Thymus (tissue), 11 donors: ENCODE data around the gene NDRG2. TPM values are rescaled to one million over a fixed set of nuclear protein-coding genes. Genes with fewer than 3 reads are reported as not detected.
A peak's percentile ranks its signal among the peaks of the same experiment; 100 is the strongest.

Source experiments
- DNase-seq, 9 donors: peaks; one replicate each; pipeline ENCODE4 v3.0.0-alpha.2; 2013; ENCODE audit warnings: low spot score in 9 of 9, low read depth in 6 of 9, missing footprints in 1 of 9
- H3K27ac ChIP-seq, 2 donors: one replicate each; pipeline ENCODE4 v1.5.1; 2013; ENCODE audit warnings: control low read depth in 1 of 2, low read depth in 1 of 2, low read length in 1 of 2, mild to moderate bottlenecking in 1 of 2, moderate library complexity in 1 of 2
- H3K27me3 ChIP-seq, 2 donors: one replicate each; pipeline ENCODE4 v1.5.1; 2013; ENCODE audit warnings: low read length in 1 of 2; ENCODE audit not compliant: control insufficient read depth in 2 of 2, insufficient read depth in 1 of 2
- H3K36me3 ChIP-seq, 2 donors: one replicate each; pipeline ENCODE4 v1.5.1; 2013; ENCODE audit warnings: low read length in 1 of 2, mild to moderate bottlenecking in 1 of 2, moderate library complexity in 1 of 2; ENCODE audit not compliant: control insufficient read depth in 2 of 2, insufficient read depth in 2 of 2
- H3K4me1 ChIP-seq, 2 donors: one replicate each; pipeline ENCODE4 v1.5.1; 2013; ENCODE audit warnings: low read length in 2 of 2; ENCODE audit not compliant: control insufficient read depth in 2 of 2, insufficient read depth in 2 of 2
- H3K4me3 ChIP-seq, 2 donors: one replicate each; pipeline ENCODE4 v1.5.1; 2013; ENCODE audit warnings: low read length in 2 of 2, control low read depth in 1 of 2, mild to moderate bottlenecking in 1 of 2
- H3K9me3 ChIP-seq, 2 donors: one replicate each; pipeline ENCODE4 v1.5.1; 2013; ENCODE audit warnings: low read length in 1 of 2, mild to moderate bottlenecking in 1 of 2; ENCODE audit not compliant: control insufficient read depth in 2 of 2, insufficient read depth in 1 of 2
- WGBS: extraction: QIAGEN DNeasy Blood & Tissue Kit; methylation state at CpG from one replicate; pipeline ENCODE4 v1.1.7; 2013; 5-methylcytosine and 5-hydroxymethylcytosine counted together
- polyA plus RNA-seq: library from polyadenylated mRNA; stranded (reverse); fragments of 200-250 nt; gene quantifications from one replicate; pipeline ENCODE4 v1.2.3, GENCODE V29; 2013
- total RNA-seq: library from RNA; stranded (reverse); fragments of 120-200 nt; gene quantifications from one replicate; pipeline ENCODE4 v1.2.4, GENCODE V29; 2013
- donor health status: healthy.

NDRG2 gene
- total and polyA plus RNA-seq, 2 donors: 19.8 to 77.8 TPM

DNA sequence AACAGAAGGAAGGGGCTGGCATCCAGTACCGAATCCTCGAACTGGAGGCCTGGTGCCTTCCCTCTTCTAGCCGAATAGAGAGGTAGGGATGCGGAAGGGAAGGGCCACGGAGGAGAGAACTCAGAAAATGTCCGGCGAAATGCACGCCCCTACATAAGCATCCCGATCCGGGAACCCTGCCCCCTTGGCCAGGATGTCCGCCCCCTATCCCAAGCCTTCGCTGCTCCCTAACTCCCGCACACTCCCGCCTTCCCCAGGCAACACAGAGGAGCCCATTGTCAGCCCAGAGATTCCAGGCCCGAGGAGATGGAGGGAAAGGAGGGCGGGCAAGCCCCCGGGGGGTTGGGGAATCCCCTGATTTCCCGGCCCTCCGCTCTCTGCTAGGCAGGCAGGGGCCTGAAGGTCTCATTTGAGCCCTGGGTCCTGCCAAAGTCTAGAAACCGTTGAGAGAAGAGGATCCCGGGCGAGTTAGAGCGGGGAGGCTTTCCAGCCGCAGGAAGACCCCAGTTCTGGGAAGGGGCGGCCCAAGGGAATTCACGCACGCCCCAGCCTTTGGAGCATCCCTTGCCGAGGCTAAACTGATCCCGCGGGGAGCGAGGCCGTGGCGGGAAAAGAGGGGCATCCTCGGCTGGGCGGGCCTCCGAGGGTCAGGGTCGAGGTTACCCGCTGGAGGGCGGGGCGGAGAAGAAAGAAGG is 44.7 kb upstream of the NDRG2 start:
- DNase-seq: peak in 1 of 9 donors; percentile 18

DNA sequence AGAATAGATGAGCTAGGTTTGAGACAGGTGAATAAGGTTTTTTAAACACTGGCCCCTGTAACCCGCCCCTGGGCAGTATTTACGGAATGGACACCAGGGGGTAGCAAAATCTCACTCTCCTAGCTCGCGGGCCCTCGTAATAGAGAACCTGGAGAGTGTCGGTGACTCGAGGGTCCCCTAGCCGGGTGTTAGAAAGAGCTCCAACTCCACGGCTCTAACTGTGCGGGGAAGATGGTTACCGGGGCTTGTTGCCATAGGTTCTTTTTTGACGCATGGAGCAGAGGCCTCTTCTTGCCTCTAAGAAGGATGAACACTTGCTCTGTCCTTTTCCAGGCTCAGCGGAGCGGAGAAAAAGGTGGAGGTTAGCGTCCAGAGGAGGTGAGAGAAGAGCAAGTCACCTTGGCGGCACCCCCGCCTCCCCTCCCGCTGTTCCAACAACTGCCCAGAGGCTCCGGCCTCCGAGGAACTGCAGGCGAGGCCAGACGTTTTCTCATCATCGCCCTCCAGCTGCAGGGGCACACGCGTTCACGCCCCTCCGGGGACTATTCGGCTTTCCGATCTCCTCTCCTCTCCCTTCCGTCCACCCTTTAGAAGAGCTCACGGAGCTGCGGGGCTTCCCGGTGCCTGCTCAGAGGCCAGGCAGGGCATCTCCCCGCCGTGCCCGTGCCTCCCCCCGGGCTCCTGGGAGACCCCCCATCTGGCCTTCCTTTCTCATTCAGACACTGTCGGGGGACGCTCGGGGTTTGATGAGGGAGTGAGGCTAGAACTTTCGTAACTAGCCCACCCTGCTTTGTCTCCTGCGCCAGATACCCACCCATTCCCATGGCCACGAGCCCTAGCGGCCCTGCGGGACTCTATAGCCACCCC is 43.9 kb upstream of the NDRG2 start:
- H3K27ac ChIP-seq: no peak overlapping the region
- WGBS: 4% methylated on average over 45 of the region's 45 CpGs
- H3K4me1 ChIP-seq: peaks cover 15 to 34% of the 10 kb centered on the region in 2 donors
- H3K4me3 ChIP-seq: peak overlapping the region in 1 of 2 donors; percentile 1
- peak in 3 of 9 donors; percentile 13 to 61 (median 40) for DNase-seq
- H3K36me3 ChIP-seq: no peaks in the 10 kb centered on the region
- H3K9me3 ChIP-seq: peaks cover 1 to 6% of the 10 kb centered on the region in 2 donors
- H3K27me3 ChIP-seq: peaks cover 57 to 78% of the 10 kb centered on the region in 2 donors

More for the DNA sequence above, 44.7 kb upstream of the NDRG2 start:
- peak overlapping the region in 1 of 2 donors; percentile 70 for H3K27ac ChIP-seq
- 7% methylated on average over 40 of the region's 40 CpGs for WGBS
- H3K4me3 ChIP-seq: peak overlapping the region; percentile 29 to 48
- peaks cover 60 to 86% of the 10 kb centered on the region in 2 donors for H3K27me3 ChIP-seq
- H3K4me1 ChIP-seq: peaks cover 15 to 34% of the 10 kb centered on the region in 2 donors
- H3K9me3 ChIP-seq: peaks cover 1 to 6% of the 10 kb centered on the region in 2 donors
- no peaks in the 10 kb centered on the region for H3K36me3 ChIP-seq

GRCh38 chr14:21066882-21067502 is 42.1 kb upstream of the NDRG2 start:
- no peak overlapping the region for H3K27ac ChIP-seq
- peaks cover 15 to 31% of the 10 kb centered on the region in 2 donors for H3K4me1 ChIP-seq
- peaks cover 48 to 78% of the 10 kb centered on the region in 2 donors for H3K27me3 ChIP-seq
- peaks cover 1 to 6% of the 10 kb centered on the region in 2 donors for H3K9me3 ChIP-seq
- H3K36me3 ChIP-seq: no peaks in the 10 kb centered on the region
- peak in 1 of 9 donors; percentile 49 for DNase-seq
- 82% methylated on average over 7 of the region's 7 CpGs for WGBS
- H3K4me3 ChIP-seq: no peak overlapping the region

DNA sequence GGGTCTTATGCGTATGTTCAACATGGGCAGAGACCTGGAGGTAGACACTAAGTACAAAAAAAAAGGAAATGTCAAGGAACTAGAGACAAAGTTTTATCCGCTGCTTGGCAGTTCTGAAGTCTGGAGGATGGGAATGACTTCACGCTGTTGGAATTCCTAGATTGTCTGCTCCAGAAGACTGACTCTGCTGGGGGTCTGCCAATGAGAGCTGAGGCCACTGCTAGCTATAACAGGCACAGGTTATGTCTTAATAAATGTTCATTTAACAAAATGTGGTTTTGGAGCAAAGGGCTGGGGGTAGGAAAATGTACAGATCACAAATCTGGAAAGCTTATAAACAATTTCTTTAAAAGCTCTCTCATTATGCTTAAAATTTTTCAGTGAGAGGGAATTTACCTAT is 38.6 kb upstream of the NDRG2 start:
- WGBS: 93% methylated on average over 3 of the region's 3 CpGs
- no peaks in the 10 kb centered on the region for H3K9me3 ChIP-seq

GRCh38 chr14:21061347-21061668 is 36.4 kb upstream of the NDRG2 start:
- H3K27me3 ChIP-seq: peaks cover 6 to 32% of the 10 kb centered on the region in 2 donors
- no peak for DNase-seq
- no peak overlapping the region for H3K27ac ChIP-seq
- no peaks in the 10 kb centered on the region for H3K9me3 ChIP-seq
- H3K4me3 ChIP-seq: no peak overlapping the region
- WGBS: 93% methylated on average over 3 of the region's 3 CpGs
- no peaks in the 10 kb centered on the region for H3K36me3 ChIP-seq
- H3K4me1 ChIP-seq: no peaks in the 10 kb centered on the region

More for the DNA sequence above, 38.6 kb upstream of the NDRG2 start:
- DNase-seq: no peak
- H3K27me3 ChIP-seq: peaks cover 16 to 52% of the 10 kb centered on the region in 2 donors
- no peak overlapping the region for H3K27ac ChIP-seq
- H3K36me3 ChIP-seq: no peaks in the 10 kb centered on the region
- no peak overlapping the region for H3K4me3 ChIP-seq
- peaks cover 0 to under 1% of the 10 kb centered on the region in 2 donors for H3K4me1 ChIP-seq

DNA sequence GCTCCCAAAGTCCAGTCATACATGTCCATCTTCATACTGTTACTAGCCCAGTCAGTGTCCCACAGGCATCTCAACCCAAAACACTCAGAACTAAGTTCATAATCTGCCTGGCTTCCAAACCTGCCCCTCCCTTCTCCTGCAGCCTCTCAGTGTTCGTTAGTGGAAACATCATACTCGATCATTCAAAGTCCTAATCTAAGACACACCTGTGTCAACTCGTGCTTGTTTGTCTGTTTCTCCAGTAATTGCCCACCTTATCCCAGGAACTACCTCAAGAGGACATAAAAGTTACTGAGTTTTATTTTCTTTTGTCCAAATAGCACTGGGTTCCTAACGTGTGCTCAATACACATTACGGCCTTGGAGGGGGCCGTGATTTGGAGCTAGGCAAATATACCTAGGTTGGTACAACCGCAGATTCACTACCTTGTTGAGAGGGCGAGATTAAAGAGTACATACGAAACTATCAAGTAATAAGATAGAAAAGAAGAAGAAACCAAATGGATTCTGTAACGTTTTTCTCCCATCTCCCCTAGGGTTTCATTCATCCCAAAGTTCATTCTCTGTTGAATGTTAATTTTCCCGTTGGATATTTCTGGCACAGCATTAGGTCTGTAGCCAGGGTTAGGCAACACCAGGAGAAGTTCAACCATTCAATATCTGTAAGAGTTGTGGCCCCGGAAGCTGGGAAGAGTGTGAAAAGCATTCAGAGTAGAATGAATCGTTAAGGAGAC is 35.9 kb upstream of the NDRG2 start:
- H3K27me3 ChIP-seq: peaks cover 3 to 27% of the 10 kb centered on the region in 2 donors
- H3K27ac ChIP-seq: no peak overlapping the region
- no peaks in the 10 kb centered on the region for H3K36me3 ChIP-seq
- 93% methylated on average over 13 of the region's 13 CpGs for WGBS
- H3K4me1 ChIP-seq: no peaks in the 10 kb centered on the region
- H3K4me3 ChIP-seq: no peak overlapping the region
- no peak for DNase-seq
- H3K9me3 ChIP-seq: no peaks in the 10 kb centered on the region

- Histone ChIP-seq H3K27ac (no peak overlapping the region), H3K36me3 (no peaks in the 10 kb centered on the region), H3K4me3 (no peak overlapping the region), H3K27me3 (peaks cover 2 to 22% of the 10 kb centered on the region in 2 donors), H3K9me3 (no peaks in the 10 kb centered on the region), H3K4me1 (no peaks in the 10 kb centered on the region)
- DNase-seq: no peak
- 91% methylated on average over 8 of the region's 8 CpGs for WGBS
Observed at GRCh38 chr14:21059842-21060613, 35.2 kb upstream of the NDRG2 start.

DNA sequence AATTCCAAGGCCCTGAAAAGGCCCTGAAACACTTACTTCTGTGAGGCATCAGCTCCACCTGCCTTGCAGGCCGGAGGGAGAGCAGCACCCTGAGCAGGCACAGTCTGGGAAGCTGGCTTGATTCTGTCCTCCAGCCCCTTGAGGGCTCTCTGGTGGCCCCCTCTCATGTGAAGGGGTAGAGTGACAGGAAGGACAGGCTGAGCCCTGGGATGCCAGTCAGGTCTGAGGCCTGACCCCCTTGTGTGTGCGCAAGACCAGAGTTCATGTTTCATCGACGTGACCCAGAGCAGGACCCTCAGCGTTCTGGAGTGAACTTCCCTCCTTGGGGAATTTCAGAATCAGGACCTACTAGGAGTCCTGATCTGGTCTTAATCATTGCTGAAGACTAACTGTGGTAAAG is 34.0 kb upstream of the NDRG2 start:
- H3K4me1 ChIP-seq: no peaks in the 10 kb centered on the region
- peaks cover 2 to 21% of the 10 kb centered on the region in 2 donors for H3K27me3 ChIP-seq
- no peaks in the 10 kb centered on the region for H3K36me3 ChIP-seq
- H3K4me3 ChIP-seq: no peak overlapping the region
- 96% methylated on average over 5 of the region's 5 CpGs for WGBS
- H3K27ac ChIP-seq: no peak overlapping the region
- no peak for DNase-seq
- H3K9me3 ChIP-seq: no peaks in the 10 kb centered on the region
